T47D (cell line): ENCODE data around the gene MYDGF.

Experiments used
- DNase-seq, 2 experiments: peaks; one replicate each; pipeline versions ENCODE4 v3.0.0 to v3.0.0-alpha.2; 2011 to 2012; ENCODE audit warnings: low read depth in 1 of 2, low spot score in 1 of 2
- JUND ChIP-seq: IDR thresholded peaks from 2 replicates; pipeline ENCODE4 v1.6.1; 2012; ENCODE audit warnings: low read depth
- in situ Hi-C: cut with HindIII; loops from 2 replicates; pipeline ENCODE4 v1.10.0; 2016; ENCODE audit warnings: low sequenced_read_pairs, low pct_unique_long_range_greater_than_20kb

Gene MYDGF

GRCh38 chr19:4678881-4679790 lies 9.0 kb upstream of the MYDGF start:
- no peak for TF ChIP-seq JUND
- in situ Hi-C loops, result no loop called here
- DNase-seq, result peak in 1 of 2 experiments; percentile 64

- DNase-seq, result peak in 1 of 2 experiments; percentile 70
- TF ChIP-seq JUND, result no peak
- in situ Hi-C loops, result no loop called here
Measured at GRCh38 chr19:4676955-4677731, 7.0 kb upstream of the MYDGF start.

GRCh38 chr19:4675346-4675745 lies 5.2 kb upstream of the MYDGF start:
- no peak for TF ChIP-seq JUND
- DNase-seq, result no peak
- in situ Hi-C loops, result no loop called here

GRCh38 chr19:4673726-4674125 lies 3.6 kb upstream of the MYDGF start:
- in situ Hi-C loops, result no loop called here
- no peak for TF ChIP-seq JUND
- DNase-seq, result no peak

- in situ Hi-C loops, result no loop called here
- TF ChIP-seq JUND, result no peak
Measured at GRCh38 chr19:4673216-4673615, 3.1 kb upstream of the MYDGF start.

GRCh38 chr19:4671185-4671851 lies 1.2 kb upstream of the MYDGF start:
- no peak for TF ChIP-seq JUND
- no peak for DNase-seq
- in situ Hi-C loops, result no loop called here

More at GRCh38 chr19:4673216-4673615, 3.1 kb upstream of the MYDGF start:
- no peak for DNase-seq

GRCh38 chr19:4664642-4665041 lies 5.5 kb downstream of the MYDGF start:
- in situ Hi-C loops, result no loop called here
- TF ChIP-seq JUND, result no peak
- DNase-seq, result no peak

GRCh38 chr19:4662812-4663211 lies 7.3 kb downstream of the MYDGF start:
- in situ Hi-C loops, result no loop called here
- TF ChIP-seq JUND, result no peak
- no peak for DNase-seq

- DNase-seq, result no peak
- TF ChIP-seq JUND, result no peak
- in situ Hi-C loops, result no loop called here
Measured at GRCh38 chr19:4662020-4662695, 8.0 kb downstream of the MYDGF start.

GRCh38 chr19:4660993-4661392 lies 9.1 kb downstream of the MYDGF start:
- no peak for TF ChIP-seq JUND
- no peak for DNase-seq
- in situ Hi-C loops, result no loop called here

GRCh38 chr19:4660181-4660791 lies 9.9 kb downstream of the MYDGF start:
- TF ChIP-seq JUND, result no peak
- DNase-seq, result peak in 1 of 2 experiments; percentile 60
- in situ Hi-C loops, result no loop called here

- in situ Hi-C loops, result no loop called here
- no peak for TF ChIP-seq JUND
Measured at GRCh38 chr19:4657835-4658234, 12.3 kb downstream of the MYDGF start.

More at GRCh38 chr19:4657835-4658234, 12.3 kb downstream of the MYDGF start:
- no peak for DNase-seq
